NOMO-1 (cell line): ENCODE measurements around the gene OR5P2.
"Not testable (repeated sequence)": the region's sequence is repeated elsewhere in the genome, so short reads cannot be mapped to it uniquely, and the experiment has no call there.

Experiments used
- DNase-seq, 2 experiments: peaks; one replicate each; lab custom pipeline; 2025; ENCODE audit not compliant: unreplicated experiment in 2 of 2; lab: John Stamatoyannopoulos, UW

Gene OR5P2, protein sequence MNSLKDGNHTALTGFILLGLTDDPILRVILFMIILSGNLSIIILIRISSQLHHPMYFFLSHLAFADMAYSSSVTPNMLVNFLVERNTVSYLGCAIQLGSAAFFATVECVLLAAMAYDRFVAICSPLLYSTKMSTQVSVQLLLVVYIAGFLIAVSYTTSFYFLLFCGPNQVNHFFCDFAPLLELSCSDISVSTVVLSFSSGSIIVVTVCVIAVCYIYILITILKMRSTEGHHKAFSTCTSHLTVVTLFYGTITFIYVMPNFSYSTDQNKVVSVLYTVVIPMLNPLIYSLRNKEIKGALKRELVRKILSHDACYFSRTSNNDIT

DNA sequence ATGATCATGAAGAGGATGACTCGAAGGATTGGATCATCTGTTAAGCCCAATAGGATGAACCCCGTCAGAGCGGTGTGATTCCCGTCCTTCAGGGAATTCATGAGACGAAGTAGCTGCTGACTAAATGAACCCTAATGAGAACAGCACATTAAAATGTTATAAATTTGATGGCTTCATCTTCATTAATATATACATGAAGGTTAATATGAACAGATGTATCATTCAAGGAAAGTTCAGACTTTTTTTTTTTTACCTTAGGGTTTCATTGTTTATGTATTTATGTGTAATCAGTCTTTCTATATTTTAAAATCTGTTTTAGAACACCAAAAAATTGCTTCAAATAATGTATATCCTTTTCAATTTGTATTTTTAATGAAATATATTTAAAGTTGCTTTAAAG is at the start of gene OR5P2:
TSS of gene OR5P2 (minus strand) at position 101 of the 400 bp plus-strand sequence. CDS start at position 101, 0 bp downstream.
- no peak for DNase-seq

DNA sequence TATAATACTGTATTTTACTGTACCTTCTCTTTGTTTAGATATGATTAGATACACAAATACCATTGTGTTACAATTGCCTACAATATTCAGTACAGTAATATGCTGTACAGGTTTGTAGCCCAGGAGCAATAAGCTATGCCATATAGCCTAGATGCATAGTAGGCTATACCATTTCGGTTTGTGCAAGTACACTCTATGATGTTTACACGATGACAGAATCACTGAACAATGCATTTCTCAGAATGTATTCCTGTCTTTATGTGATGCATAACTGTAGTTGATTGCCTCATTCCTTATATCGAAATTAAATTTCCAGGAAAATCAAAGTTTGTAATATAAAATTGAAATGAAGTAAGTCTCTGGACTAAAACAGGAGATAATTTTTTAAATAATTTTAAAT is 49.3 kb upstream of the OR5P2 start:
- no peak for DNase-seq

DNA sequence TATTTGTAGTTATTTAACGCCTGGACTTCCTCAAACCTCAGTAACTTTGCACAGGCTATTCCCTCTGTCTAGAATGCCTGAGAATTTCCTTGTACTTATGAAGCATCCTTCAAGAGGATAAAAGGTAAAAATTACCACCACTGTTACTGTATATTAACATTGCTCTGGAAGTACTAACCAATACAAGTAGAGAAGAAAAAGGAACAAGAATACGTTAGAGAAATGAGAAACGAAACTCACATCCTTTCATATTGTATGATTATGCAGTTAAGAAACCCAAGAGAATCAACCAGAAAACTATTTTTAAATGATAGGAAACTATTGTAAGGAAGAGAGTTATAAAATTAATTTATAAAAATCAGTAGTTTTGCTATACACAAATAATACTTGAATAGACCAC is 48.2 kb upstream of the OR5P2 start:
- peak in 1 of 2 experiments; percentile 50 for DNase-seq

DNA sequence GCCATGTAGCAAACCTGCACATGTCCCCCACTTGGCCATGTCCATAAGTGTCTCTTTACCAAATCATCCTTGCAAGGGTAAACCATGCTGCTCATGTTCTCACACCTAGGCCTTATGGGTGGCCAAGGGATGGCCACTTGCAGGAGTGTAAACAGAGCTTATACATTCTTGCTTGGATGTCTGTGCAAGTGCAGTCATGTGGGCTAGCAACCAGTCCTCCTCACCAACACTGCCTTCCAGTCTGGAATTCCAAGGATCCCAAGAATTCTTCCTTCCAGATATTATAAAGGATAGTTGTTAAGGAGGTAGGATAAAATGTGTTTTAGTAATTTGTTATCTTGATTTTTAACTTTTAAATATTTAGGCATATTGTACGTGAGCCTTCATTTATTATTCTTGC is 47.8 kb upstream of the OR5P2 start:
- no peak for DNase-seq

DNA sequence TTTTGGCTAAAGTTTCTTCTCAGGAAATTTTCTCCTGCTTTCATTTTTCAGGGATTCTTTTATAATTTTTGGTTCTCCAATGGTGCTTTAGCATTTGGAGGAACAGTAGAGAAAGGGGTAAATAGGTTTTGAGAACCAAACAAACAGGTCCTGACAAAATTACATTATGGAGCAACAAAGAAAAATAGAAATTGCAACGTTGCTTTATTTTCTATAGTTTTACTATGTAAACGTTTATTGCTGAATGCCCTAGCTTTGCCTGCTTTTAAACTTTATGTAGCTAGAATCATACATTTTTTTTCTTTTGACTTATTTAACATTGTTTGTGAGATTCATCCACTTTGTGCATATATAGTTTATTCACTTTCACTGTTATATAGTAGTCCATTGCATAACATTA is 43.8 kb upstream of the OR5P2 start:
- no peak for DNase-seq

DNA sequence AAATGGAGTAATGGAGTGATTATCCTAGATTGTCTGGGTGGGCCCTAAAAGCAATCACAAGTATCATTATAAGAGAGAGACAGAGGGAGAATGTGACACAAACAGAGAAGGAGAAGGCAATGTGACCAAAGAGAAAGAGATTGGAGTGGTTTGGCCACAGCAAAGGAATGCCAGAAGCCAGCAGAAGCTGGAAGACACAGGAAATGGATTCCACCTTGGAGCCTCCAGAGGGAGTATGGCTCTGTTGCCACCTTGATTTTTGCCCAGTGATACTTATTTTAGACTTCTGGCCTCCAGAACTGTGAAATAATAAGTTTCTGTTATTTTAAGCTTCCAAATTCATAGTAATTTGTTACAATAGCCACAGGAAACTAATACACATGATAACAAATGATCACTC is 36.8 kb upstream of the OR5P2 start:
- DNase-seq, result no peak

DNA sequence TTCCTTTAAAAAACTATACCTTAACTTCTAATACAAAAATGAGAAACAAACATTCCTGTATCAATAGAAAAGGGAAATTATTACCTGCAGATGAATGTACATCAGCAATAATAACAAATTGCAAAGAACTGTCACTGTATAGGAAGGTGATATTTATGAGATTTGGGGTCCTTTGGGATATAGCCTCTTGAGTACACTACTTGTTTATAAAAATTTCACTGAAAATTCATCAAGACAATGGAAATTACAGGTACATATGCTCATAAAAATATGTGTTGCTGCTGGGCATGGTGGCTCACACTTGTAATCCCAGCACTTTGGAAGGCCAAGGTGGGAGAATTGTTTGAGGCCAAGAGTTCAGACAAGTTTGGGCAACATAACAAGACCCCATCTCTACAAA is 34.0 kb upstream of the OR5P2 start, which contains the start of gene OR5P3:
TSS of gene OR5P3 (minus strand) at position 101 of the 400 bp plus-strand sequence.
- DNase-seq, result no peak

DNA sequence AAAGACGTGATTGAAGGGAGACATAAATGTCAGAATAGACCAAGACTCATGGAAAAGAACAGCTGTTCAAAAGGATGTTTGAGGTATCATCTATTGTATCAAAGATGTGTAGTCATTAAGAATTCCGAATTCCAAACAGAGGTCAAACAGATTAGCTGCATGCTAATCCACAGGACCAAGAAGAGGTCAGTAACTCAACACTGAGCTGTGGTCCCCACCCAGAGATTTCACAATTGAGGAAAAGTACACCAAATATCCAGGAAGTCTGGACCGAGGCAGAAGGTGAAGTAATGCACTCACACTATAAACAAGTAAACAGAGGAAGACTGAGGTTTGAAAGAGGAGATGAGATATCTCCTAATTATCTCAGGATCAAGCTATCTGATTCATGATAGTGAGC is 29.6 kb upstream of the OR5P2 start:
- no peak for DNase-seq

DNA sequence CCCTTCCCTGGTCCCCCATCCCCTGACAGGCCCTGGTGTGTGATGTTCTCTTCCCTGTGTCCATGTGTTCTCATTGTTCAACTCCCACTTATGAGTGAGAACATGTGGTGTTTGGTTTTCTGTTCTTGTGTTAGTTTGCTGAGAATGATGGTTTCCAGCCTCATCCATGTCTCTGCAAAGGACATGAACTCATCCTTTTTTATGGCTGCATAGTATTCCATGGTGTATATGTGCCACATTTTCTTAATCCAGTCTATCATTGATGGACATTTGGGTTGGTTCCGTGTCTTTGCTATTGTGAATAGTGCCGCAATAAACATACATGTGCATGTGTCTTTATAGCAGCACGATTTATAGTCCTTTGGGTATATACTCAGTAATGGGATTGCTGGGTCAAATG is 23.7 kb upstream of the OR5P2 start:
- DNase-seq, result not testable (repeated sequence)

DNA sequence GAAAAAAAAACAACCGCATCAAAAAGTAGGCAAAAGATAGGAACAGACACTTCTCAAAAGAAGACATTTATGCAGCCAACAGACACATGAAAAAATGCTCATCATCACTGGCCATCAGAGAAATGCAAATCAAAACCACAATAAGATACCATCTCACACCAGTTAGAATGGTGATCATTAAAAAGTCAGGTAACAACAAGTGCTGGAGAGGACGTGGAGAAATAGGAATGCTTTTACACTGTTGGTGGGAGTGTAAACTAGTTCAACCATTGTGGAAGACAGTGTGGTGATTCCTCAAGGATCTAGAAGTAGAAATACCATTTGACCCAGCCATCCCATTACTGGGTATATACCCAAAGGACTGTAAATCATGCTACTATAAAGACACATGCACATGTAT is 18.2 kb upstream of the OR5P2 start:
- not testable (repeated sequence) for DNase-seq

DNA sequence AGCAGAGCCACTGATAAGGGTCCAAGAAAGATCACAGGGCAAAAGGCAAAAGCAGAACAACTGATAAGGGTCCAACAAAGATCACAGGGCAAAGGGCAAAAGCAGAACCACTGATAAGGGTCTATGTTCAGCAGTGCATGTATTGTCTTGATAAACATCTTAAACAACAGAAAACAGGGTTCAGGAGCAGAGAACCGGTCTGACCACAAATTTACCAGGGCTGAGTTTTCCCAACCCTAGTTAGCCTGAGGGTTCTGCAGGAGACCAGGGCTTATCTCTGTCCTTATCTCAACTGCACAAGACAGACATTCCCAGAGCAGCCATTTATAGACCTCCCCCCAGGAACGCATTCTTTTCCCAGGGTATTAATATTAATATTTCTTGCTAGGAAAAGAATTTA is 13.6 kb upstream of the OR5P2 start:
- DNase-seq, result not testable (repeated sequence)

DNA sequence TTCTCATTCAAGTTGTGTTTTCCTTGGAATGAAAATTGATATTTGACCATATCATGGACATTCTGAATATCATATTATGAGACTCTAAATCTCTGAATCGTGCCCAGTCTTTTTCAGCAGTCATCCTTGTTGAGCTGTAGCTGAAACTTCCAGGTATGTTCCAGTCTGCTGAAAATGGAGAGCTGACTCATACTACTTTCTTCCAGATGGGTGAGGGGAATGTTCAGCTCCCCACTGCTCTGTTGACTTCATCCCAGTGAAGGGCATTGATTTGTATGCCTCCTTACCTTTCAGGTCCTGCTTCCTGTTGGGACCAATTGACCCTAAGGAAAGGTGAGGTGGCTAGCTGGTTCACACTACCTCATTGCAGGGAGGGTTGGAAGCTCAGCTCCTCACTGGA is 3.5 kb downstream of the OR5P2 start:
- no peak for DNase-seq

DNA sequence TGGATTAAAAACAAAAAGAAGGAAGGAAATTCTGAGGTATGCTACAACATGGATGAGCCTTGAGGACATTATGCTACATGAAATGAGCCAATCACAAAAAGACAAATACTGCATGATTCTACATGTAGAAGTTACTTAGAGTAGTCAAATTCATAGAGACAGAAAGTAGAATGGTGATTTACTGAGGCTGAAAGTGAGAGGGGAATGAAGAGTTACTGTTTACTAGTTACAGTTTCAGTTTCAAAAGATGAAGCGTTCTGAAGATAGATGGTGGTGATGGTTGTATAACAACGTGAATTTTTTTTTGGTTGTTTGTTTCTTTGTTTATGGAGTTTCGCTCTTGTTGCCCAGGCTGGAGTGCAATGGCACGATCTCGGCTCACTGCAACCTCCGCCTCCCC is 9.5 kb downstream of the OR5P2 start:
- DNase-seq, result no peak

DNA sequence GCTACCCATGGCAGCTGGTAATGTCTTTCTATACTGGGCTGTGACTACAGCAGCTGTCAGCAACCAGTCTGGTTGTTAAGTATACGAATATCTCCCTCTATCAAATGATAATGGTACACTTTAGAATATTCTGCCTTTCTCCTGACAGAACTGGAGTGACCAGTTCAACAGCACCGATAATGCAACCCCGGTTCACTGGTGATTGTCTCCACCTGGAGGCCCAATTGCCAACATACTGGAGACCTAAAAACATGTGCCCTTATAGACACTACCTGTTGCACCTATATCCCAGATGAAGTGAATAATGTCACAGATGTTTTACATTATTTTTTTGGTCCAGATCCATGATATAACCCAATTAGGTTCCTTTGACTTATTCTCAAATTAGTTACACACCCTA is 21.1 kb downstream of the OR5P2 start:
- DNase-seq, result no peak

DNA sequence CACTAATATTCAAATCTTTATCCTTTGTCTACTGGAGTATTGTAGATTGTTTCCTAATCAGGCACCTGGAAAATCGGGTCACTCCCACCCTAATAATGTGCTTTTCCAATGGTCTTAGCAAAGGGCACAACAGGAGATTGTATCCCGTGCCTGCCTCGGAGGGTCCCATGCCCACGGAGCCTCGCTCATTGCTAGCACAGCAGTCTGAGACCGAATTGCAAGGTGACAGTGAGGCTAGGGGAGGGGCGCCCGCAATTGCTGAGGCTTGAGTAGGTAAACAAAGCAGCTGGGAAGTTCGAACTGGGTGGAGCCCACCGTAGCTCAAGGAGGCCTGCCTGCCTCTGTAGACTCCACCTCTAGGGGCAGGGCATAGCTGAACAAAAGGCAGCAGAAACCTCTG is 32.4 kb downstream of the OR5P2 start:
- not testable (repeated sequence) for DNase-seq

DNA sequence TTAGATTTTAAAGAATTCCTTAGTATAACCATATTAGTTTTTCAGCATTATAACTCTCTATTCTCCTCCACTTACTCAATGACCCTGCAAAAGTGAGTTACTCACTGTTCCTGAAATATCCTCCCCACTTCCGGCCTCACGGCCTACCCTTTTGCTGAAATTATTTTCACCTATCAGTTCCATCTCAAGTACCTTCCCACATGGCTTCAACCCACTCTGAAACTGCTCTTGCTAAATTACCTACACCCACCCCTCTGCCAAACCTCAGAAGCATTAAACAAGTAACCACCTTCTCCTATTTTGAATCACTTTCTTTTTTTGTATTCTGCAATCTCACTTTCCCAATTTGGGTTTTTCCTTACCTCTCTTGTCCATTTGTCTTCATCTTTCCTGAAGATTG is 37.7 kb downstream of the OR5P2 start:
- peak in 1 of 2 experiments; percentile 16 for DNase-seq

DNA sequence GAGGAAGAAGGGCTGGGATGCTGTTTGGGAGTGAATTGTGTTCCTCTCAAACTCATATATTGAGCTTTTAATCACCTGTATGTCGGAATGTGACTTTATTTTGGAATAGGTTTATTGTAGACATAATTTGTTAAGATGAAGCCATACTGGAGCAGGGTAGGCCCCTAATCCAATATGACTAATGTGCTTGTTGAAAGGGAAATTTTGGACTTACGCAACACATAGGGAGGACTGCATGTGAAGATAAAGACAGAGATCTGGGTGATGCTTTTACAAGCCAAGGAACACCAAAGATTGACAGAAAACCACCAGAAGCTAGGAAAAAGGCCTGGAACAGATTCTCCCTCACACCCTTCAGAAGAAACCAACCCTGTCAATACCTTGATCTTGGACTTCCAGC is 47.3 kb downstream of the OR5P2 start:
- no peak for DNase-seq
